ENCODE measurements around the gene PLIN5. TPM values are rescaled to one million over a fixed set of nuclear protein-coding genes. Genes with fewer than 3 reads are reported as not detected.

The PLIN5 gene
- total and polyA plus RNA-seq, 2 of the 8 experiments (the other 6 are each of a cell fraction or from before 2014, with no cell fraction given) = 2.0 to 2.5 TPM

- H3K23me2 ChIP-seq (ENCODE audit: low read depth, low read length) = peaks cover 10% of the 10 kb centered on the region; the same call in 1 of the 2 replicates
- no peak for TF ChIP-seq EGR1 (IDR thresholded peaks at IDR 0.05; ENCODE audit: borderline replicate concordance, low read depth, low read length)
- TF ChIP-seq ZNF274 (IDR thresholded peaks at IDR 0.05; ENCODE audit: borderline replicate concordance, extremely low read depth, low read length) = no peak
- TF ChIP-seq ATF3 (IDR thresholded peaks at IDR 0.05; ENCODE audit: insufficient read depth, low read depth, low read length) = no peak
- no peak overlapping the region for H3K4ac ChIP-seq (replicated peaks; ENCODE audit: insufficient read length, low read depth, low read length)
- peaks cover 7 to 17% of the 10 kb centered on the region in 2 experiments for H4K20me1 ChIP-seq (replicated peaks in 1 of 2; ENCODE audit: control insufficient read depth in 1 of 2, insufficient read depth in 2 of 2, low read length in 2 of 2)
- 0 out of 4 replicates have a peak, but pooled peaks cover 0 to 3% of the 10 kb centered on the region in 2 experiments for H3K79me2 ChIP-seq (ENCODE audit: control insufficient read depth in 1 of 2, insufficient read depth in 2 of 2, low read length in 2 of 2)
- no peak overlapping the region for H3K4me2 ChIP-seq (ENCODE audit: insufficient read depth in 1 of 2, low read depth in 2 of 2, low read length in 2 of 2)
- H3K36me3 ChIP-seq (ENCODE audit: control insufficient read depth in 2 of 4, insufficient read depth in 4 of 4, low read length in 3 of 4) = peaks cover 14 to 71% (median 56%) of the 10 kb centered on the region in 4 experiments
- H3K4me3 ChIP-seq (ENCODE audit: extremely low read depth in 1 of 4, insufficient read depth in 2 of 4, low read depth in 3 of 4, low read length in 4 of 4) = no peak overlapping the region
- no peak overlapping the region for H2AK5ac ChIP-seq (ENCODE audit: low read depth, low read length)
- no peaks in the 10 kb centered on the region; a peak in 1 of 7 replicates for H3K27me3 ChIP-seq (replicated peaks in 1 of 4; ENCODE audit: control insufficient read depth in 3 of 4, extremely low read depth in 1 of 4, insufficient read depth in 3 of 4, low read length in 3 of 4)
- H2AFZ ChIP-seq (ENCODE audit: low read length) = no peak overlapping the region
- no peak overlapping the region for H2BK120ac ChIP-seq (replicated peaks; ENCODE audit: low read depth, low read length)
- no peak overlapping the region for H3K56ac ChIP-seq (replicated peaks; ENCODE audit: insufficient read length, low read depth, low read length)
- H3K4me1 ChIP-seq (replicated peaks in 1 of 4; ENCODE audit: control insufficient read depth in 3 of 4, insufficient read depth in 4 of 4, low read length in 3 of 4) = no peaks in the 10 kb centered on the region
- ChIA-PET CTCF (ENCODE audit: partially characterized antibody) (interaction anchor here (0.6 to 2.7 kb wide), 2 partner anchors 29 to 30 kb away, joined by 3 to 13 read pairs; no protein-coding TSS in a partner anchor), POLR2A (ENCODE audit: partially characterized antibody) (interaction anchor here (0.8 to 3.8 kb wide), 7 partner anchors 10 to 46 kb away, joined by 3 to 19 read pairs (median 3); partner anchors contain the start of gene UBXN6)
- DNase-seq (ENCODE audit: low read depth in 1 of 2, low spot score in 2 of 2) (no peak), FAIRE-seq (no peak)
- H3K27ac ChIP-seq (ENCODE audit: low read depth, low read length) = no peak overlapping the region
- no peak overlapping the region for H3K18ac ChIP-seq (ENCODE audit: extremely low read depth, low read length)
- H2BK15ac ChIP-seq (ENCODE audit: low read length) = no peak overlapping the region
- H4K91ac ChIP-seq (replicated peaks; ENCODE audit: insufficient read length, low read length) = no peak overlapping the region
- no peak overlapping the region for H4K8ac ChIP-seq (ENCODE audit: extremely low read depth, insufficient read depth, low read length)
- no peak overlapping the region for H2BK12ac ChIP-seq (ENCODE audit: low read depth, low read length)
- no peak overlapping the region for H4K5ac ChIP-seq (ENCODE audit: insufficient read length, low read depth, low read length)
- WGBS, 2 experiments (ENCODE audit: extremely low coverage in 1 of 2, insufficient coverage in 1 of 2, insufficient read length in 1 of 2, insufficient replicate concordance in 2 of 2, low coverage in 1 of 2, low lambda C conversion rate in 2 of 2, missing lambda C conversion rate in 1 of 2) = 97% methylated on average over 27 of the region's 61 CpGs; no CpG with 5 or more reads in 1 of the 2 experiments
- H3K23ac ChIP-seq (ENCODE audit: insufficient read length) = no peak overlapping the region
- H3K9me3 ChIP-seq (ENCODE audit: insufficient read depth in 2 of 2, low read depth in 1 of 2, low read length in 1 of 2) = no peaks in the 10 kb centered on the region
- H3K14ac ChIP-seq (ENCODE audit: insufficient read length) = no peak overlapping the region
- no peak overlapping the region for H3K9ac ChIP-seq (replicated peaks in 1 of 4; ENCODE audit: extremely low read depth in 1 of 4, low read depth in 3 of 4, low read length in 3 of 4)
- H2BK20ac ChIP-seq (ENCODE audit: low read length) = no peak overlapping the region
- peaks cover 6% of the 10 kb centered on the region for H3K79me1 ChIP-seq (ENCODE audit: low read depth, low read length)
- H2BK5ac ChIP-seq (ENCODE audit: low read depth, low read length) = no peak overlapping the region
These were observed 40.9 kb downstream of the PLIN5 start for GRCh38 chr19:4493929-4494690.
